ENCODE data around the gene ZFHX3. TPM values are rescaled to one million over a fixed set of nuclear protein-coding genes. Genes with fewer than 3 reads are reported as not detected.

Gene ZFHX3
- total RNA-seq, 6 experiments from 2014 or later = 7.1 to 9.4 (median 7.7) TPM

DNA sequence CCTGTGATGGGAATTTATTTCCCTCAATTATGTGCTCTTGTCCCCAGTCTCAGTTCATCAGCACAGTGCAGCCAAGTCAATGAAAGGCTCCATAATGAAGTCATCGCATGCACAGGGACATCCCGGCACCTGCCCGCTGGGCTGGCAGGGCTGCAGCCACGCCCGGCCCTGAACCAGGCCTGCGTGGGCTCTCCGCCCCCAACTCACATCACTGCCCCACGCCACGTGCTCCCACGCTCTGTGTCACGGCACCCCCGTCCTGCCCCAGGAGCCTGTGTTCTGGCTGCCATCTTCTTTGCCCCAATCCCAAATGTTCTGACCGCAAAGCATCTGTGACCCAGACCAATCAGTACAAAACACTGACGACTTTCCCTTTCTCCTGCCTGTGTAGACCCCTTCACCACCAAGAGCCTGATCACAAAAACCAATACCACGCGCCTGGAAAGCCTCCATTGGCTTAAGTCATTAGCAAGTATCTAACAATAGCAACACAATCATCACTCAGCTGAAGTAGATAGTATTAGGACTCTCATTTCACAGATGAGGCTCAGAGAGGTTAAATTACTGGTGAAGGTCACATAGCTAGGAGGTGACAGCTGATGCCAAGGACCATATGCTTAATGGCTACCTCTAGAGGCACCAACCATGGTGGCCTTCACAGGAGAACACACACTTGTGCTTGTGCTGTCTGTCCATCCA lies 202.5 kb downstream of the ZFHX3 start:
- 100% methylated on average over 4 of the region's 16 CpGs for WGBS (ENCODE audit: insufficient coverage, low coverage, low lambda C conversion rate, missing lambda C conversion rate)
- DNase-seq (no peak), ATAC-seq (no peak)
- intact Hi-C loops (cut with DNase I) = loop anchor here in 1 of 2 donors (10.0 kb wide), 1 partner anchor 189 kb away; no protein-coding TSS in a partner anchor
- H3K27me3 ChIP-seq = no peaks in the 10 kb centered on the region
- H3K4me1 ChIP-seq = peaks cover 0 to 21% (median 6%) of the 10 kb centered on the region in 4 donors
- H3K4me3 ChIP-seq = no peak overlapping the region
- TF ChIP-seq POLR2A (IDR thresholded peaks at IDR 0.05) = no peak
- no peaks in the 10 kb centered on the region for H3K36me3 ChIP-seq
- H3K27ac ChIP-seq = no peak overlapping the region
- H3K9me3 ChIP-seq = no peaks in the 10 kb centered on the region

DNA sequence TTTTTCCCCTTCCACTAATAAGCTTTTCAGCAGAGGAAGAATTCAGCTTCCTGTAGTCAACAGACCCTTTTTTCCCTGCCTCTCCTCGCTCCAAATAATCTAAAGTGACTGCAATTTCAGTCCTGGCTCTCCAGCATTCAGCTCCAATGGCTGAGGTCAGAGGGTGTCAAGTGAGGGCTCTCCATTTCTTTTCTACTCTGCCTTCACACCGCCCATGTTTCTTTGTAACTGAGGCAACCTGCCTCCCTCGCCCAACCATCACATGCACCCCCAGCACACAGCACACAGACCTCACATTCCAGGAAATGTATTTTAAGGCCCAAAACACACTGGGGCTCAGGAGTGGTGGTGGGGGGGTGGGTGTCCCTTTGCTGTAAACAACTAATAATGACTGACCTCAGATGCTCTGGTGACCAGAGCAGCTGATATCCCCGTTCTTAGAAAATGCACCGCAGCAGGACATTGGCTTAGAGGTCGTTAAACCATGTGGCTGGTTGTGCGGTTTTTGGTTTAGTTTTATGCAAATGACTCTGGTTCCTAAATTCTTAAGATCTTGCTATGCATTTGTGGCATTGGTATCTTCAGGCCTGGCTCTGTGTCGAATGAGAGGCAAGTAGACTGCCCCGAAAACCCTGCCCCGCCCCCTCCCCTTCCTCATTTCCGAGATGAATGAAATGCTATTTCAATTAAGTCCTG lies 203.6 kb downstream of the ZFHX3 start:
- WGBS (ENCODE audit: insufficient coverage, low coverage, low lambda C conversion rate, missing lambda C conversion rate) = 44% methylated on average over 11 of the region's 11 CpGs
- Histone ChIP-seq H3K4me3 (no peak overlapping the region), H3K27ac (no peak overlapping the region), H3K27me3 (no peaks in the 10 kb centered on the region), H3K9me3 (no peaks in the 10 kb centered on the region), H3K36me3 (no peaks in the 10 kb centered on the region), H3K4me1 (peaks cover 0 to 18% (median 6%) of the 10 kb centered on the region in 4 donors)
- no peak for ATAC-seq
- intact Hi-C loops (cut with DNase I) = loop anchor here in 1 of 2 donors (10.0 kb wide), 1 partner anchor 190 kb away; no protein-coding TSS in a partner anchor
- no peak for DNase-seq
- TF ChIP-seq POLR2A (IDR thresholded peaks at IDR 0.05) = no peak
- TF ChIP-seq, protein P1, sequence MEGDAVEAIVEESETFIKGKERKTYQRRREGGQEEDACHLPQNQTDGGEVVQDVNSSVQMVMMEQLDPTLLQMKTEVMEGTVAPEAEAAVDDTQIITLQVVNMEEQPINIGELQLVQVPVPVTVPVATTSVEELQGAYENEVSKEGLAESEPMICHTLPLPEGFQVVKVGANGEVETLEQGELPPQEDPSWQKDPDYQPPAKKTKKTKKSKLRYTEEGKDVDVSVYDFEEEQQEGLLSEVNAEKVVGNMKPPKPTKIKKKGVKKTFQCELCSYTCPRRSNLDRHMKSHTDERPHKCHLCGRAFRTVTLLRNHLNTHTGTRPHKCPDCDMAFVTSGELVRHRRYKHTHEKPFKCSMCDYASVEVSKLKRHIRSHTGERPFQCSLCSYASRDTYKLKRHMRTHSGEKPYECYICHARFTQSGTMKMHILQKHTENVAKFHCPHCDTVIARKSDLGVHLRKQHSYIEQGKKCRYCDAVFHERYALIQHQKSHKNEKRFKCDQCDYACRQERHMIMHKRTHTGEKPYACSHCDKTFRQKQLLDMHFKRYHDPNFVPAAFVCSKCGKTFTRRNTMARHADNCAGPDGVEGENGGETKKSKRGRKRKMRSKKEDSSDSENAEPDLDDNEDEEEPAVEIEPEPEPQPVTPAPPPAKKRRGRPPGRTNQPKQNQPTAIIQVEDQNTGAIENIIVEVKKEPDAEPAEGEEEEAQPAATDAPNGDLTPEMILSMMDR (IDR thresholded peaks at IDR 0.05) = no peak

DNA sequence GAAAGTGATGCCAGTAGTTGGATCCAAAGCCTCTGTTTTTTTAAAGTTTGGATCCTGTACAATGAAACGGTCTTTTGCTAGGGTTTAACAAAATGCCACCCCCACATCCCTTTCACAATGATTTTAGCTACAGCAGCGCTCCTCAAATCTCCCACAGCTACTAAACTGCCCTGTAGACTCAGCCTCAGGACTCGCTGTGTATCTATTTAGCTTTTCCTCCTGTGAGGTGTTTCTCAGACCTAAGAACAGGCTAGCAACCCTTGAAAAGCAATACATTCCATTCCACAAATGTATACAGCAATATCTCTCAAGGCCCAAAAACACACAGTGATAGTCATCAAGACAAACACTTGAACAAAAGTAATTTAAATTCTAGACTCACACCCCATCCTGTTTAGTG lies 206.4 kb downstream of the ZFHX3 start:
- Histone ChIP-seq H3K27me3 (no peaks in the 10 kb centered on the region), H3K9me3 (no peaks in the 10 kb centered on the region), H3K27ac (no peak overlapping the region), H3K4me3 (no peak overlapping the region), H3K36me3 (no peaks in the 10 kb centered on the region), H3K4me1 (peaks cover 0 to 5% (median under 1%) of the 10 kb centered on the region in 4 donors)
- TF ChIP-seq, protein P1 (IDR thresholded peaks at IDR 0.05) = no peak
- TF ChIP-seq POLR2A (IDR thresholded peaks at IDR 0.05) = no peak
- whole genome bisulfite sequencing (ENCODE audit: insufficient coverage, low coverage, low lambda C conversion rate, missing lambda C conversion rate) = 69% methylated on average over 3 of the region's 3 CpGs
- ATAC-seq = no peak
- intact Hi-C loops (cut with DNase I) = loop anchor here in 1 of 2 donors (10.0 kb wide), 1 partner anchor 193 kb away; no protein-coding TSS in a partner anchor
- DNase-seq = no peak

DNA sequence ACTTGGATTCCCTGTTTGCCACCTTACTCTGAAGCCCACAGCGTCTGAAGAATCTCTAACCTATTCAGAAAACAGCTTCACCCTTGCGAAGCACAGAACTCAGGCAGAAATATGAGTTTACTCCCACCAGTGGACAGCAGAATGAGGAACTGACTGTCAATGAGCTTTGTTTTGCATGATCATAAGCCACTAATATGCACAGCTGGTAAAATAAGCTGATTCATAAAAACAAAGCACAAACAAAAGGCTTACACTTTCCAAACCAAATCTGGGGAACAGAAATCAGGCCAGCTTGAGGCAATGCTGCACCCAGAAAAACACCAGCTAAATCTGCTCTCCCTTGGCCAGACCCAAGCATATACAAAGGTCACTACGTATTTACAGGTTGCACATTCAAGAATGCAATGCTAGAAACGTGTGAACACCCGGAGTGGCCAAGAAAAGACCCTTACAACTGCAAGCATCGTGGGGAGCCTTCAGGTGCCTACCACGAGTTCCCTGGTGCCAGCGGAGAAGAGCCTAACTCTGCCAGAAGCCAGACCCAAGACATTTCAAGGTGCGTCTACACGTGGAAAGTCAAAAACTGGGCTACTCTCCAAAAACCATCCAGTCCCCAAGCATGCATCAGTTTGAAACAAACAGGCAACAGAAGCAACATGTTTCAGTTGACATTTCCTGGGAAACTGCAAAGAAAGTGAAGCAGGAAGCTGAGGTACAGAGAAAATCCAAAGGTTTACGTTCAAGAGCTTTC lies 207.1 kb downstream of the ZFHX3 start:
- Histone ChIP-seq H3K9me3 (no peaks in the 10 kb centered on the region), H3K27me3 (no peaks in the 10 kb centered on the region), H3K27ac (no peak overlapping the region), H3K4me1 (peaks cover 0 to 10% (median 4%) of the 10 kb centered on the region in 4 donors), H3K4me3 (no peak overlapping the region), H3K36me3 (no peaks in the 10 kb centered on the region)
- 61% methylated on average over 4 of the region's 11 CpGs for WGBS (ENCODE audit: insufficient coverage, low coverage, low lambda C conversion rate, missing lambda C conversion rate)
- ATAC-seq (no peak), DNase-seq (no peak)
- TF ChIP-seq, protein P1 (IDR thresholded peaks at IDR 0.05) = no peak
- TF ChIP-seq POLR2A (IDR thresholded peaks at IDR 0.05) = no peak
- intact Hi-C loops (cut with DNase I) = loop anchor here in 1 of 2 donors (10.0 kb wide), 1 partner anchor 194 kb away; no protein-coding TSS in a partner anchor

All from right lobe of liver (tissue), 6 donors.